T-cell (primary cell): ENCODE results near the gene KRT222. TPM values are rescaled to one million over a fixed set of nuclear protein-coding genes. Genes with fewer than 3 reads are reported as not detected.

Experiments
- ATAC-seq, 4 experiments: fragments of 200-7000 bp in 3 of 4; fragments of 150-1000 bp in 1 of 4; cut with Tn5 transposase; replicated peaks in 1 of 4; 1 replicate in 3 of 4; 2 replicates in 1 of 4; pipeline ENCODE4 v1.10.0; 2021; ENCODE audit warnings: moderate library complexity in 3 of 4, mild to moderate bottlenecking in 2 of 4, moderate number of reproducible peaks in 1 of 4
- CTCF ChIA-PET, 2 donors: fragments of 300-600 bp; sonication (Branson Sonifier 250); formaldehyde crosslinking; loops; one replicate each; lab custom pipeline; 2022; ENCODE audit warnings: antibody characterized with exemption in 2 of 2; lab: Charles Lee
- POLR2A ChIA-PET, 2 donors: fragments of 300-600 bp; sonication (Branson Sonifier 250); formaldehyde crosslinking; loops; one replicate each; lab custom pipeline; 2022; ENCODE audit warnings: antibody characterized with exemption in 2 of 2; lab: Charles Lee
- DNase-seq, 35 experiments: peaks; one replicate each; pipeline versions ENCODE4 v3.0.0 to v3.0.0-alpha.2; 2013 to 2023
- H3K27ac ChIP-seq: one replicate; pipeline ENCODE4 v1.5.1; 2013; ENCODE audit warnings: low read length
- H3K27me3 ChIP-seq, 2 experiments: replicated peaks in 1 of 2; 1 replicate in 1 of 2; 2 replicates in 1 of 2; pipeline versions ENCODE4 v1.6.1 to v1.7.0; 2013; ENCODE audit warnings: low read length in 1 of 2, mixed read lengths in 1 of 2; ENCODE audit not compliant: control insufficient read depth in 2 of 2, insufficient read depth in 2 of 2; ENCODE audit errors: extremely low read depth in 1 of 2
- H3K36me3 ChIP-seq, 2 donors: 1 replicate in 1 of 2; 2 replicates in 1 of 2; pipeline versions ENCODE4 v1.6.1 to v1.7.0; 2013; ENCODE audit warnings: low read length in 1 of 2; ENCODE audit not compliant: control insufficient read depth in 2 of 2, insufficient read depth in 1 of 2; ENCODE audit errors: extremely low read depth in 1 of 2
- H3K4me1 ChIP-seq, 2 experiments: 1 replicate in 1 of 2; 2 replicates in 1 of 2; pipeline versions ENCODE4 v1.6.1 to v1.7.0; 2013; ENCODE audit warnings: low read length in 2 of 2, mixed read lengths in 1 of 2; ENCODE audit not compliant: insufficient read depth in 2 of 2, control insufficient read depth in 1 of 2; ENCODE audit errors: extremely low read depth in 1 of 2
- H3K4me3 ChIP-seq, 2 donors: 1 replicate in 1 of 2; 2 replicates in 1 of 2; pipeline versions ENCODE4 v1.5.1 to v1.7.0; 2013; ENCODE audit warnings: mild to moderate bottlenecking in 2 of 2, low read length in 1 of 2, moderate library complexity in 1 of 2; ENCODE audit not compliant: control insufficient read depth in 1 of 2; ENCODE audit errors: extremely low read depth in 1 of 2
- H3K9me3 ChIP-seq: 2 replicates; pipeline ENCODE4 v1.7.0; 2013
- H3K27ac Mint-ChIP-seq, 2 donors: one replicate each; pipeline ENCODE4 v1.8.0; 2020 to 2021; ENCODE audit warnings: mild to moderate bottlenecking in 2 of 2, mixed read lengths in 2 of 2
- H3K27me3 Mint-ChIP-seq, 2 donors: one replicate each; pipeline ENCODE4 v1.8.0; 2021 to 2022; ENCODE audit warnings: mixed read lengths in 2 of 2
- H3K36me3 Mint-ChIP-seq: one replicate; pipeline ENCODE4 v1.8.0; 2021; ENCODE audit warnings: mixed read lengths
- H3K4me1 Mint-ChIP-seq, 3 donors: one replicate each; pipeline ENCODE4 v1.8.0; 2020 to 2022; ENCODE audit warnings: mixed read lengths in 3 of 3, mild to moderate bottlenecking in 1 of 3
- H3K4me3 Mint-ChIP-seq, 3 donors: one replicate each; pipeline ENCODE4 v1.8.0; 2020 to 2022; ENCODE audit warnings: mild to moderate bottlenecking in 3 of 3, mixed read lengths in 3 of 3, moderate library complexity in 3 of 3
- H3K9me3 Mint-ChIP-seq, 3 donors: one replicate each; pipeline ENCODE4 v1.8.0; 2020 to 2022; ENCODE audit warnings: mixed read lengths in 3 of 3
- WGBS: methylation state at CpG from one replicate; pipeline ENCODE4 v1.1.5; 2013; ENCODE audit warnings: missing lambda C conversion rate; ENCODE audit not compliant: insufficient coverage; 5-methylcytosine and 5-hydroxymethylcytosine counted together
- total RNA-seq, 35 experiments: library from RNA in 6 of 35; stranded (reverse) in 6 of 35; fragments of 120-200 nt in 1 of 35; gene quantifications; one replicate each; pipeline versions ENCODE4 v1.2.1 to v1.2.4 and lab custom pipeline; 2013 to 2026

The KRT222 gene
- total RNA-seq, 5 donors from 2014 or later (not counting 1 experiment from before 2014, with no cell fraction given): not detected

DNA sequence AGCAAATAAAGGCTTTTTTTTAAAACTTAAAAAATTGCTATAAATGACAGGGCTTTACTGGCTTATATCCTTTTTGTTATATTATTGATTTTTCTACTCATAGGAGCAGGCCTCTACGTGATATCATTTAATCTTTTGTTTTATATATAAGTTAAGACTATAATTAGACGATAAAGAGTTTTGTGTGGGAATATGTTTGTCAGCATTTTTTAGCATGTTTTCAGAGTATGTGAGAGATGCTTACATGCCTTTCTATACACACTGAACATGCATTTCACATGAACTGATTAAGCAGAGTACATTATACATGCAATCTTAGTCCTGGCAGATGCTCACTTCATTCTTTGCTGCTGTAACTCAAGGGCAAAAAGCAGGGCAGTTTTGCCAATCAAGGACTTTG is 7.7 kb upstream of the KRT222 start:
- Mint-ChIP-seq H3K27ac (no peak overlapping the region), H3K27me3 (peaks cover 19 to 21% of the 10 kb centered on the region in 2 donors)

DNA sequence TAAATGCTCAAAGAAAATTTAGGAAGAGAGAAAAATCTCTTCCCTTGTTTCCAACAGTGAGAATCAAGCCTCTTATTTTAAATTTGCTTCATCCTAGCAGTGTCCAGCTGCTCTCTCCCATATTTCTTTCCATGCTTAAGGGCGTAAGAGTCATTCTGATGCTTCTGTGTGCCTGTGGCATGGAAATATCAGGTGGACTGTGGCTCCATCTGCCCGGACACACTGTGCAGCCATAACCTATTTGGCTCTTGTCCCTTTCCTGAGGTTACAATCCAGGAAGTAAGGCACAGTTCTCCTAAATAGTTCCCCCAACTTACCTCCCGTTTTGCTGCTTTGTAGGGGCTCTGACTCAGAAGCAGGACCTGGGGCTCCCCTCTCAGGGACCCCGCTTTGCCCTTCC is 6.3 kb upstream of the KRT222 start:
- POLR2A ChIA-PET: interaction anchor here in 1 of 2 donors (0.7 kb wide), 1 partner anchor 8 kb away, joined by 3 read pairs; no protein-coding TSS in a partner anchor
- H3K36me3 ChIP-seq: no peaks in the 10 kb centered on the region
- Mint-ChIP-seq H3K27me3 (peaks cover 12 to 19% of the 10 kb centered on the region in 2 donors), H3K36me3 (no peaks in the 10 kb centered on the region), H3K4me3 (no peak overlapping the region), H3K9me3 (no peaks in the 10 kb centered on the region), H3K27ac (no peak overlapping the region), H3K4me1 (no peaks in the 10 kb centered on the region)
- H3K4me3 ChIP-seq: no peak overlapping the region
- no peaks in the 10 kb centered on the region for H3K9me3 ChIP-seq
- no peak for DNase-seq
- H3K4me1 ChIP-seq: no peaks in the 10 kb centered on the region
- H3K27ac ChIP-seq: no peak overlapping the region
- ATAC-seq: no peak
- WGBS: 49% methylated on average over 3 of the region's 4 CpGs
- CTCF ChIA-PET: interaction anchor here in 1 of 2 donors (0.7 kb wide), 1 partner anchor 51 kb away, joined by 4 read pairs; no protein-coding TSS in a partner anchor
- H3K27me3 ChIP-seq: peaks cover 0 to 3% of the 10 kb centered on the region in 2 experiments

More for the DNA sequence above, 7.7 kb upstream of the KRT222 start:
- ChIA-PET POLR2A (no interaction called here), CTCF (no interaction called here)
- no peaks in the 10 kb centered on the region for H3K36me3 ChIP-seq
- no peaks in the 10 kb centered on the region for H3K9me3 ChIP-seq
- peaks cover 3 to 4% of the 10 kb centered on the region in 2 experiments for H3K27me3 ChIP-seq
- WGBS: no CpG with 5 or more reads among the region's 2 CpGs
- H3K4me3 ChIP-seq: no peak overlapping the region
- no peaks in the 10 kb centered on the region for H3K4me1 ChIP-seq
- H3K27ac ChIP-seq: no peak overlapping the region
- no peak for DNase-seq
- ATAC-seq: no peak
- no peaks in the 10 kb centered on the region for H3K36me3 Mint-ChIP-seq
- H3K4me1 Mint-ChIP-seq: no peaks in the 10 kb centered on the region
- no peak overlapping the region for H3K4me3 Mint-ChIP-seq
- no peaks in the 10 kb centered on the region for H3K9me3 Mint-ChIP-seq

DNA sequence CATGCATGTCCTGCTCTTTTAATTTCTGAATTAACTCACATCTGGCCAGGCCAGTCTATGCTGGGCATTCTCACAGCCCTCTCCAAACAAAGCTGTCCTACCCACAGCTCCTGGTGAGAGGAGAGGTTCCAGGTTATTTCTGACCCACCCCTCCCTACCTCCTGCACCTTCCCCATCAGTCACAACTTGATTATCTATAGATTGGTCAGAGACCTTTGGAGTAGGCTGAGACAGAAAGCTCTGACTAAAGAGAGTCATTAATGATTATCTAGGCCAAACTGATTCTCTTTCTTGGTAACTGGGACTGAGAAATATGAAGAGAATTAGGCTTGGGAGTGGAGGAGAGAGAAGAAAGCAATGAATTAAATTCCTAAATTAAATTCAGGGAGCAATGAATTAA is 1.4 kb upstream of the KRT222 start:
- H3K27me3 ChIP-seq: peaks cover 4 to 6% of the 10 kb centered on the region in 2 experiments
- H3K36me3 ChIP-seq: no peaks in the 10 kb centered on the region
- H3K4me1 Mint-ChIP-seq: peaks cover 3 to 6% (median 5%) of the 10 kb centered on the region in 3 donors

GRCh38 chr17:40663252-40663651 is 1.7 kb downstream of the KRT222 start:
- H3K36me3 ChIP-seq: no peaks in the 10 kb centered on the region
- H3K4me3 Mint-ChIP-seq: no peak overlapping the region
- no peaks in the 10 kb centered on the region for H3K9me3 Mint-ChIP-seq
- ATAC-seq (no peak), DNase-seq (no peak)
- CTCF ChIA-PET: no interaction called here
- H3K4me1 Mint-ChIP-seq: peaks cover 8 to 13% (median 10%) of the 10 kb centered on the region in 3 donors
- peak overlapping the region in 1 of 2 donors; percentile 60 for H3K27ac Mint-ChIP-seq
- no peak overlapping the region for H3K27ac ChIP-seq
- H3K4me1 ChIP-seq: peaks cover 0 to 4% of the 10 kb centered on the region in 2 experiments
- H3K27me3 Mint-ChIP-seq: peaks cover 32% of the 10 kb centered on the region in 2 donors
- POLR2A ChIA-PET: interaction anchor here in 1 of 2 donors (0.6 kb wide), 1 partner anchor 8 kb away, joined by 3 read pairs; no protein-coding TSS in a partner anchor
- H3K36me3 Mint-ChIP-seq: no peaks in the 10 kb centered on the region
- H3K9me3 ChIP-seq: no peaks in the 10 kb centered on the region
- no CpG with 5 or more reads among the region's 3 CpGs for WGBS
- peaks cover 4 to 15% of the 10 kb centered on the region in 2 experiments for H3K27me3 ChIP-seq
- no peak overlapping the region for H3K4me3 ChIP-seq

More for the DNA sequence above, 1.4 kb upstream of the KRT222 start:
- no peaks in the 10 kb centered on the region for H3K36me3 Mint-ChIP-seq
- ChIA-PET POLR2A (no interaction called here), CTCF (no interaction called here)
- H3K4me3 Mint-ChIP-seq: no peak overlapping the region
- Histone ChIP-seq H3K27ac (no peak overlapping the region), H3K4me3 (no peak overlapping the region), H3K9me3 (no peaks in the 10 kb centered on the region), H3K4me1 (peaks cover 0 to 2% of the 10 kb centered on the region in 2 experiments)
- no peak for DNase-seq
- no peak overlapping the region for H3K27ac Mint-ChIP-seq
- no peaks in the 10 kb centered on the region for H3K9me3 Mint-ChIP-seq
- ATAC-seq: no peak
- peaks cover 22 to 26% of the 10 kb centered on the region in 2 donors for H3K27me3 Mint-ChIP-seq

- no CpG with 5 or more reads among the region's 7 CpGs for WGBS
- no peaks in the 10 kb centered on the region for H3K36me3 ChIP-seq
- peaks cover 0 to 4% of the 10 kb centered on the region in 2 experiments for H3K4me1 ChIP-seq
- Mint-ChIP-seq H3K36me3 (no peaks in the 10 kb centered on the region), H3K27me3 (peaks cover 16 to 22% of the 10 kb centered on the region in 2 donors), H3K9me3 (no peaks in the 10 kb centered on the region), H3K27ac (peak overlapping the region in 1 of 2 donors; percentile 75), H3K4me1 (peaks cover 7 to 10% (median 8%) of the 10 kb centered on the region in 3 donors), H3K4me3 (no peak overlapping the region)
- H3K27me3 ChIP-seq: peaks cover 4 to 15% of the 10 kb centered on the region in 2 experiments
- ChIA-PET CTCF (interaction anchor here in 1 of 2 donors (0.7 kb wide), 1 partner anchor 24 kb away, joined by 3 read pairs; no protein-coding TSS in a partner anchor), POLR2A (interaction anchor here in 1 of 2 donors (0.7 kb wide), 1 partner anchor 334 kb away, joined by 6 read pairs; no protein-coding TSS in a partner anchor)
- no peaks in the 10 kb centered on the region for H3K9me3 ChIP-seq
- ATAC-seq (peak; percentile 41 to 80 (median 72)), DNase-seq (peak in 19 of 35 experiments; percentile 2 to 44 (median 15))
- no peak overlapping the region for H3K4me3 ChIP-seq
- H3K27ac ChIP-seq: no peak overlapping the region
Observed at GRCh38 chr17:40659911-40660310, 5.1 kb downstream of the KRT222 start.

- POLR2A ChIA-PET: no interaction called here
- no peak overlapping the region for H3K27ac Mint-ChIP-seq
- CTCF ChIA-PET: no interaction called here
Observed at GRCh38 chr17:40658396-40658795, 6.6 kb downstream of the KRT222 start.

More at GRCh38 chr17:40658396-40658795, 6.6 kb downstream of the KRT222 start:
- Histone ChIP-seq H3K9me3 (no peaks in the 10 kb centered on the region), H3K27me3 (peaks cover 0 to 14% of the 10 kb centered on the region in 2 experiments), H3K4me3 (no peak overlapping the region), H3K27ac (no peak overlapping the region), H3K4me1 (peaks cover 0 to 2% of the 10 kb centered on the region in 2 experiments), H3K36me3 (no peaks in the 10 kb centered on the region)
- Mint-ChIP-seq H3K4me3 (no peak overlapping the region), H3K36me3 (no peaks in the 10 kb centered on the region), H3K9me3 (no peaks in the 10 kb centered on the region), H3K27me3 (peaks cover 13 to 20% of the 10 kb centered on the region in 2 donors), H3K4me1 (peaks cover 5 to 7% (median 6%) of the 10 kb centered on the region in 3 donors)
- ATAC-seq (no peak), DNase-seq (no peak)
